Mesendoderm (in vitro differentiated cells): ENCODE data around the gene TBC1D14.

Experiments
- DNase-seq: peaks from one replicate; pipeline ENCODE4 v3.0.0; 2013
- H2AK5ac ChIP-seq: 2 replicates; pipeline ENCODE4 v1.6.1; 2013; ENCODE audit warnings: low read length, inconsistent platforms
- H2BK120ac ChIP-seq: 2 replicates; pipeline ENCODE4 v1.6.1; 2013; ENCODE audit warnings: low read depth, mild to moderate bottlenecking, low read length, moderate library complexity, mixed read lengths
- H2BK15ac ChIP-seq: replicated peaks from 2 replicates; pipeline ENCODE4 v1.6.1; 2013; ENCODE audit warnings: low read depth, mild to moderate bottlenecking, moderate library complexity
- H2BK5ac ChIP-seq: 2 replicates; pipeline ENCODE4 v1.6.1; 2013; ENCODE audit warnings: low read length, inconsistent platforms
- H3K18ac ChIP-seq: 2 replicates; pipeline ENCODE4 v1.6.1; 2013; ENCODE audit warnings: mild to moderate bottlenecking, low read length, mixed read lengths
- H3K23ac ChIP-seq: one replicate; pipeline ENCODE4 v1.6.1; 2013; ENCODE audit warnings: low read length
- H3K27ac ChIP-seq: 2 replicates; pipeline ENCODE4 v1.5.1; 2013; ENCODE audit warnings: low read depth, mild to moderate bottlenecking, inconsistent platforms, low read length, moderate library complexity
- H3K27me3 ChIP-seq: 2 replicates; pipeline ENCODE4 v1.6.1; 2013; ENCODE audit warnings: low read length, control low read depth, mild to moderate bottlenecking, inconsistent platforms; ENCODE audit not compliant: insufficient read depth, poor library complexity
- H3K36me3 ChIP-seq: 2 replicates; pipeline ENCODE4 v1.6.1; 2013; ENCODE audit warnings: low read length, inconsistent platforms; ENCODE audit not compliant: control insufficient read depth, insufficient read depth
- H3K4ac ChIP-seq: one replicate; pipeline ENCODE4 v1.6.1; 2013; ENCODE audit warnings: low read depth, mild to moderate bottlenecking, low read length, moderate library complexity
- H3K4me1 ChIP-seq: 2 replicates; pipeline ENCODE4 v1.6.1; 2013; ENCODE audit warnings: low read depth, low read length, inconsistent platforms; ENCODE audit not compliant: control insufficient read depth
- H3K4me2 ChIP-seq: 2 replicates; pipeline ENCODE4 v1.6.1; 2013; ENCODE audit warnings: low read length
- H3K4me3 ChIP-seq: 2 replicates; pipeline ENCODE4 v1.5.1; 2013; ENCODE audit warnings: mild to moderate bottlenecking, low read length
- H3K56ac ChIP-seq: one replicate; pipeline ENCODE4 v1.6.1; 2013; ENCODE audit warnings: low read length
- H3K79me1 ChIP-seq: 2 replicates; pipeline ENCODE4 v1.6.1; 2013; ENCODE audit warnings: low read length, inconsistent platforms
- H3K79me2 ChIP-seq: 2 replicates; pipeline ENCODE4 v1.6.1; 2013; ENCODE audit warnings: mild to moderate bottlenecking, low read length; ENCODE audit not compliant: control insufficient read depth, insufficient read depth
- H3K9ac ChIP-seq: 2 replicates; pipeline ENCODE4 v1.6.1; 2013; ENCODE audit warnings: low read length, inconsistent platforms
- H4K5ac ChIP-seq: one replicate; pipeline ENCODE4 v1.6.1; 2013; ENCODE audit warnings: low read length
- H4K8ac ChIP-seq: one replicate; pipeline ENCODE4 v1.6.1; 2013; ENCODE audit warnings: low read depth, mild to moderate bottlenecking, control low read depth, low read length, moderate library complexity
- WGBS: extraction: QIAGEN DNeasy Blood & Tissue Kit; methylation state at CpG from one replicate; pipeline ENCODE4 v1.1.7; 2013; ENCODE audit warnings: low lambda C conversion rate, missing lambda C conversion rate; ENCODE audit not compliant: insufficient coverage; ENCODE audit errors: extremely low coverage; 5-methylcytosine and 5-hydroxymethylcytosine counted together

TBC1D14 gene

GRCh38 chr4:7027913-7028312, 118.3 kb downstream of the TBC1D14 start:
- H2AK5ac ChIP-seq: no peak overlapping the region
- no peaks in the 10 kb centered on the region for H3K4me1 ChIP-seq
- H3K79me2 ChIP-seq: no peaks in the 10 kb centered on the region
- H3K4me3 ChIP-seq: no peak overlapping the region
- no peak overlapping the region for H3K4ac ChIP-seq
- H2BK5ac ChIP-seq: no peak overlapping the region
- no peak overlapping the region for H3K56ac ChIP-seq
- WGBS: 100% methylated on average over 3 of the region's 5 CpGs
- no peak overlapping the region for H3K27ac ChIP-seq
- H3K79me1 ChIP-seq: no peaks in the 10 kb centered on the region
- no peak overlapping the region for H3K4me2 ChIP-seq
- H3K18ac ChIP-seq: no peak overlapping the region
- no peak overlapping the region for H3K9ac ChIP-seq
- H3K27me3 ChIP-seq: no peaks in the 10 kb centered on the region
- peaks cover 1% of the 10 kb centered on the region for H3K36me3 ChIP-seq
- no peak overlapping the region for H2BK120ac ChIP-seq
- H2BK15ac ChIP-seq: no peak overlapping the region
- H4K8ac ChIP-seq: no peak overlapping the region
- DNase-seq: no peak
- H4K5ac ChIP-seq: no peak overlapping the region
- H3K23ac ChIP-seq: no peak overlapping the region

- H4K5ac ChIP-seq: no peak overlapping the region
- no peak overlapping the region for H3K23ac ChIP-seq
- H3K79me2 ChIP-seq: no peaks in the 10 kb centered on the region
- H3K56ac ChIP-seq: no peak overlapping the region
- H2BK120ac ChIP-seq: no peak overlapping the region
- H3K79me1 ChIP-seq: no peaks in the 10 kb centered on the region
- no peak overlapping the region for H3K27ac ChIP-seq
- H3K9ac ChIP-seq: no peak overlapping the region
- no peak overlapping the region for H2BK5ac ChIP-seq
- no CpG with 5 or more reads among the region's 12 CpGs for WGBS
- H2BK15ac ChIP-seq: no peak overlapping the region
- H4K8ac ChIP-seq: no peak overlapping the region
- H3K36me3 ChIP-seq: peaks cover 1% of the 10 kb centered on the region
- H3K4ac ChIP-seq: no peak overlapping the region
- H3K4me2 ChIP-seq: no peak overlapping the region
- H3K27me3 ChIP-seq: no peaks in the 10 kb centered on the region
- no peaks in the 10 kb centered on the region for H3K4me1 ChIP-seq
- H3K4me3 ChIP-seq: no peak overlapping the region
- no peak overlapping the region for H3K18ac ChIP-seq
- no peak overlapping the region for H2AK5ac ChIP-seq
- no peak for DNase-seq
Observed at GRCh38 chr4:7029212-7029611, 119.6 kb downstream of the TBC1D14 start.

GRCh38 chr4:7029921-7030320, 120.3 kb downstream of the TBC1D14 start:
- no peak overlapping the region for H3K4me2 ChIP-seq
- peaks cover 1% of the 10 kb centered on the region for H3K36me3 ChIP-seq
- H3K4me1 ChIP-seq: no peaks in the 10 kb centered on the region
- no peak overlapping the region for H2BK15ac ChIP-seq
- no peak for DNase-seq
- H4K8ac ChIP-seq: no peak overlapping the region
- H4K5ac ChIP-seq: no peak overlapping the region
- no peak overlapping the region for H3K27ac ChIP-seq
- no peak overlapping the region for H3K4me3 ChIP-seq
- no peaks in the 10 kb centered on the region for H3K79me2 ChIP-seq
- no peaks in the 10 kb centered on the region for H3K79me1 ChIP-seq
- H3K27me3 ChIP-seq: no peaks in the 10 kb centered on the region
- no peak overlapping the region for H3K9ac ChIP-seq
- WGBS: no CpG with 5 or more reads among the region's 10 CpGs
- no peak overlapping the region for H2BK120ac ChIP-seq
- H3K4ac ChIP-seq: no peak overlapping the region
- no peak overlapping the region for H3K18ac ChIP-seq
- H2BK5ac ChIP-seq: no peak overlapping the region
- H3K56ac ChIP-seq: no peak overlapping the region
- no peak overlapping the region for H3K23ac ChIP-seq
- no peak overlapping the region for H2AK5ac ChIP-seq

GRCh38 chr4:7030856-7031255, 121.2 kb downstream of the TBC1D14 start:
- Histone ChIP-seq H4K5ac (no peak overlapping the region), H3K23ac (no peak overlapping the region), H3K56ac (no peak overlapping the region), H3K18ac (no peak overlapping the region), H3K79me1 (no peaks in the 10 kb centered on the region), H3K4me3 (no peak overlapping the region), H2BK120ac (no peak overlapping the region), H3K4ac (no peak overlapping the region), H4K8ac (no peak overlapping the region), H3K27ac (no peak overlapping the region), H3K27me3 (no peaks in the 10 kb centered on the region), H3K4me2 (no peak overlapping the region), H3K4me1 (no peaks in the 10 kb centered on the region), H3K9ac (no peak overlapping the region), H3K36me3 (peaks cover 1% of the 10 kb centered on the region), H2BK15ac (no peak overlapping the region), H2BK5ac (no peak overlapping the region), H2AK5ac (no peak overlapping the region), H3K79me2 (no peaks in the 10 kb centered on the region)
- no peak for DNase-seq
- WGBS: no CpG with 5 or more reads among the region's 10 CpGs

- Histone ChIP-seq H3K4ac (no peak overlapping the region), H3K18ac (no peak overlapping the region), H3K27me3 (no peaks in the 10 kb centered on the region), H2BK120ac (no peak overlapping the region), H3K79me2 (no peaks in the 10 kb centered on the region), H4K8ac (no peak overlapping the region), H2AK5ac (no peak overlapping the region), H3K56ac (no peak overlapping the region), H4K5ac (no peak overlapping the region), H2BK15ac (no peak overlapping the region), H3K79me1 (no peaks in the 10 kb centered on the region), H3K4me3 (no peak overlapping the region), H3K4me2 (no peak overlapping the region), H3K23ac (no peak overlapping the region), H3K9ac (no peak overlapping the region), H3K27ac (no peak overlapping the region), H3K4me1 (no peaks in the 10 kb centered on the region), H2BK5ac (no peak overlapping the region), H3K36me3 (peaks cover 1% of the 10 kb centered on the region)
- no peak for DNase-seq
- no CpG with 5 or more reads among the region's 35 CpGs for WGBS
Observed at GRCh38 chr4:7031558-7032449, 122.2 kb downstream of the TBC1D14 start.

GRCh38 chr4:7032596-7032995, 123.0 kb downstream of the TBC1D14 start:
- Histone ChIP-seq H3K4me1 (no peaks in the 10 kb centered on the region), H4K5ac (no peak overlapping the region), H3K36me3 (no peaks in the 10 kb centered on the region), H2BK15ac (no peak overlapping the region), H2AK5ac (no peak overlapping the region), H3K4me3 (no peak overlapping the region), H2BK5ac (no peak overlapping the region), H3K79me2 (no peaks in the 10 kb centered on the region), H3K27ac (no peak overlapping the region), H2BK120ac (no peak overlapping the region), H3K4ac (no peak overlapping the region), H3K27me3 (no peaks in the 10 kb centered on the region), H3K18ac (no peak overlapping the region), H3K4me2 (no peak overlapping the region), H3K9ac (no peak overlapping the region), H4K8ac (no peak overlapping the region), H3K56ac (no peak overlapping the region), H3K23ac (no peak overlapping the region), H3K79me1 (no peaks in the 10 kb centered on the region)
- DNase-seq: no peak
- no CpG with 5 or more reads among the region's 8 CpGs for WGBS
